Measurements from ENCODE around the gene ADCY5. TPM values are rescaled to one million over a fixed set of nuclear protein-coding genes. Genes with fewer than 3 reads are reported as not detected.
A peak's percentile ranks its signal among the peaks of the same experiment; 100 is the strongest.

ADCY5 gene
- polyA plus RNA-seq, 3 donors = not detected

DNA sequence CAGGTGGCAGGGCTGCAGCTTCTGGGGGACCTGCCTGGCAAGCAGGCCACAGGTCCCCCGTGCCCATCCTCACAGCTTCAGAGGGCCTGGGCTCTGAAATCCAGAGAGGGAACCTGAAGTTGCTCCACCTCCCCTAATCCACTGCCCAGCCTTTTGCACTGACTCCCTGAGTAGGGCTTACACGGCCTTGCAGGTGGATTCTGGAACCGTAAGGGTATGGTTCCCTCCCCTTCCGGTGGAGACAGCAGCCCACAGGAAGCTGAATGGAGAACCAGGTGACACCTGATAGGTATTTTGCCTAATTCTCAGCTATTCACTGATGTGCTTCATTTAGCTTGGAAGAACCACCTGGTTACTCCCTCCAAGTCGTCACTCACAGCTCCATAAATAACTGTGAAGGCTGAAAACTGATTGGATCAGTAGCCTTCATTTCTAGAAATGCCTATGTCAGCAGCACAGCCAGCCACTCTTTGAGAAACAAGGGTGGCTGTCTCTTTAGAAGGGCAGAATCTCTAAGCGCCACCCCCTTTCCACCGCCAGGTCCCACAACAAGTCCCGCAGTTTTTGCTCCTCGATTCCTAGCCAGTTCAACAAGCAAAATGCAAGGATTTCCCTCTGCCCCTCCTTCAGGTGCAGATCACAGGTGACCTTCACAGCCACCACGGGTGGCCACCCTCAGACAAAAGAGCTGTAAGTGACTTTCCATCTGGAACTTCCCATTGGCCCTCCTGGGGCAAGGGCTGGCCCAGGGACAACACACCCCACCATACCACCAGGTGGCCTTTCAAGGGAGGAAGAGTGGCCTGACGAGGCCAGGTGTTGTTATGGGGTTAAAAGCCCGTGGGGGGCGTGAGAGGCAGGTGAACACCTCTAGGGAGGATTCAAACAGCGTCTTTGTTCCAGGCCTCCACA, 134.3 kb downstream of the ADCY5 start:
- intact Hi-C loops (cut with micrococcal nuclease) = no loop called here
- Mint-ChIP-seq H3K4me3 (peak overlapping the region in 1 of 2 donors; percentile 21), H3K9me3 (no peaks in the 10 kb centered on the region), H3K4me1 (no peaks in the 10 kb centered on the region), H3K27ac (no peak overlapping the region), H3K36me3 (no peaks in the 10 kb centered on the region), H3K27me3 (ENCODE audit: low read depth in 3 of 3) (peaks cover 14 to 18% (median 15%) of the 10 kb centered on the region in 3 donors)
- no peak for DNase-seq
- Histone ChIP-seq H3K4me1 (ENCODE audit: control insufficient read depth in 1 of 2, insufficient read depth in 2 of 2, low read length in 2 of 2) (no peaks in the 10 kb centered on the region), H2AFZ (ENCODE audit: insufficient read depth, low read depth, low read length, poor library complexity, severe bottlenecking) (no peak overlapping the region), H3K4me2 (replicated peaks; ENCODE audit: extremely low read depth, low read length, poor library complexity, severe bottlenecking) (no peak overlapping the region), H3K9ac (ENCODE audit: insufficient read depth, low read length, poor library complexity, severe bottlenecking) (no peak overlapping the region), H3K4me3 (replicated peaks in 1 of 3; ENCODE audit: low read depth in 2 of 3, low read length in 3 of 3) (no peak overlapping the region), H3K27ac (ENCODE audit: low read depth in 1 of 2, low read length in 2 of 2) (no peak overlapping the region), H3K36me3 (replicated peaks in 1 of 2; ENCODE audit: control insufficient read depth in 1 of 2, insufficient read depth in 2 of 2, low read length in 2 of 2) (no peaks in the 10 kb centered on the region), H4K20me1 (ENCODE audit: insufficient read depth, low read length) (no peaks in the 10 kb centered on the region), H3K27me3 (ENCODE audit: control insufficient read depth in 2 of 2, insufficient read depth in 2 of 2, low read length in 2 of 2) (no peaks in the 10 kb centered on the region), H3K9me3 (replicated peaks in 1 of 2; ENCODE audit: control insufficient read depth in 1 of 2, insufficient read depth in 1 of 2, low read length in 2 of 2) (no peaks in the 10 kb centered on the region), H3K79me2 (ENCODE audit: insufficient read depth, low read length) (no peaks in the 10 kb centered on the region)
- WGBS (ENCODE audit: insufficient coverage) = 41% methylated on average over 11 of the region's 14 CpGs
- TF ChIP-seq, protein P1, sequence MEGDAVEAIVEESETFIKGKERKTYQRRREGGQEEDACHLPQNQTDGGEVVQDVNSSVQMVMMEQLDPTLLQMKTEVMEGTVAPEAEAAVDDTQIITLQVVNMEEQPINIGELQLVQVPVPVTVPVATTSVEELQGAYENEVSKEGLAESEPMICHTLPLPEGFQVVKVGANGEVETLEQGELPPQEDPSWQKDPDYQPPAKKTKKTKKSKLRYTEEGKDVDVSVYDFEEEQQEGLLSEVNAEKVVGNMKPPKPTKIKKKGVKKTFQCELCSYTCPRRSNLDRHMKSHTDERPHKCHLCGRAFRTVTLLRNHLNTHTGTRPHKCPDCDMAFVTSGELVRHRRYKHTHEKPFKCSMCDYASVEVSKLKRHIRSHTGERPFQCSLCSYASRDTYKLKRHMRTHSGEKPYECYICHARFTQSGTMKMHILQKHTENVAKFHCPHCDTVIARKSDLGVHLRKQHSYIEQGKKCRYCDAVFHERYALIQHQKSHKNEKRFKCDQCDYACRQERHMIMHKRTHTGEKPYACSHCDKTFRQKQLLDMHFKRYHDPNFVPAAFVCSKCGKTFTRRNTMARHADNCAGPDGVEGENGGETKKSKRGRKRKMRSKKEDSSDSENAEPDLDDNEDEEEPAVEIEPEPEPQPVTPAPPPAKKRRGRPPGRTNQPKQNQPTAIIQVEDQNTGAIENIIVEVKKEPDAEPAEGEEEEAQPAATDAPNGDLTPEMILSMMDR (IDR thresholded peaks at IDR 0.05) = no peak

DNA sequence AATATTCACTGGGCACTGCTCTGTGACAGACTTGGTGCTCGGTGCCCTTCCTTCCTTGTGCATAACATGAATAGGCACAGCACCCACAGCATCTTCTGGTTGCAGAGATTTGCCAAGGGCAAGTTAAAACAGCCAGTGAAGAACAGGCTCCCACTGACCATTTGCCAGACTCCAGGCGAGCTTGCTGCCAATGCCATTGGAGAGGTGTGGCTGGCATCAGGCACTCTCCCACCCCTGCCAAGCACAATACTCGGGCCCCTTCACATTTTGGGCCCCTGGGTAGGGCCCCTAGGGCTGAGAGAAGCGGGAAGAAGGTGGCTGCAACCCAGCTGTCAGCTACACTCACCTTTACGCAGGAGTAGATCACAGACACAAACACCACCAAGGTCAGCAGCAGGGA, 135.0 kb downstream of the ADCY5 start:
- no peaks in the 10 kb centered on the region for H3K4me1 Mint-ChIP-seq
- H3K9me3 ChIP-seq (replicated peaks in 1 of 2; ENCODE audit: control insufficient read depth in 1 of 2, insufficient read depth in 1 of 2, low read length in 2 of 2) = no peaks in the 10 kb centered on the region
- no peak overlapping the region for H3K4me3 Mint-ChIP-seq
- TF ChIP-seq, protein P1 (IDR thresholded peaks at IDR 0.05) = no peak
- no peaks in the 10 kb centered on the region for H3K36me3 Mint-ChIP-seq
- H3K9ac ChIP-seq (ENCODE audit: insufficient read depth, low read length, poor library complexity, severe bottlenecking) = no peak overlapping the region
- no peak overlapping the region for H3K4me3 ChIP-seq (replicated peaks in 1 of 3; ENCODE audit: low read depth in 2 of 3, low read length in 3 of 3)
- intact Hi-C loops (cut with micrococcal nuclease) = no loop called here
- no peaks in the 10 kb centered on the region for H3K4me1 ChIP-seq (ENCODE audit: control insufficient read depth in 1 of 2, insufficient read depth in 2 of 2, low read length in 2 of 2)
- peaks cover 0 to 2% (median 0%) of the 10 kb centered on the region in 7 donors for H3K9me3 Mint-ChIP-seq
- H4K20me1 ChIP-seq (ENCODE audit: insufficient read depth, low read length) = no peaks in the 10 kb centered on the region
- H3K4me2 ChIP-seq (replicated peaks; ENCODE audit: extremely low read depth, low read length, poor library complexity, severe bottlenecking) = no peak overlapping the region
- H3K27ac Mint-ChIP-seq = no peak overlapping the region
- H2AFZ ChIP-seq (ENCODE audit: insufficient read depth, low read depth, low read length, poor library complexity, severe bottlenecking) = no peak overlapping the region
- WGBS (ENCODE audit: insufficient coverage) = 73% methylated on average over 2 of the region's 5 CpGs
- H3K27ac ChIP-seq (ENCODE audit: low read depth in 1 of 2, low read length in 2 of 2) = no peak overlapping the region
- no peaks in the 10 kb centered on the region for H3K79me2 ChIP-seq (ENCODE audit: insufficient read depth, low read length)
- no peak for DNase-seq
- H3K27me3 ChIP-seq (ENCODE audit: control insufficient read depth in 2 of 2, insufficient read depth in 2 of 2, low read length in 2 of 2) = no peaks in the 10 kb centered on the region
- no peaks in the 10 kb centered on the region for H3K36me3 ChIP-seq (replicated peaks in 1 of 2; ENCODE audit: control insufficient read depth in 1 of 2, insufficient read depth in 2 of 2, low read length in 2 of 2)
- H3K27me3 Mint-ChIP-seq (ENCODE audit: low read depth in 3 of 3) = peaks cover 12 to 18% (median 15%) of the 10 kb centered on the region in 3 donors

All from CD14-positive monocyte (primary cell).